GM12878 (cell line): ENCODE results near the gene TCP11L2. TPM values are rescaled to one million over a fixed set of nuclear protein-coding genes. Genes with fewer than 3 reads are reported as not detected.

Experiments
- ATAC-seq: fragments of 200-7000 bp; cut with Tn5 transposase; 3 replicates; pipeline ENCODE4 v1.9.1; 2020; ENCODE audit warnings: mild to moderate bottlenecking, moderate library complexity
- BruUV-seq: library from RNA; stranded (reverse); fragments of 400-500 nt; replicated peaks from 2 replicates; lab custom pipeline; 2021; lab: Mats Ljungman, UMichigan
- CTCF ChIA-PET: fragments of 300-600 bp; sonication (Branson Sonifier 250); formaldehyde crosslinking; extraction: SDS; loops from one replicate; lab custom pipeline; 2021; ENCODE audit warnings: inconsistent platforms; lab: Yijun Ruan, JAX
- POLR2A ChIA-PET: fragments of 350-600 bp; formaldehyde crosslinking; extraction: SDS; loops from one replicate; lab custom pipeline; 2021; ENCODE audit warnings: inconsistent platforms; lab: Charles Lee
- RAD21 ChIA-PET: fragments of 300-600 bp; sonication (Branson Sonifier 250); formaldehyde crosslinking; loops from one replicate; lab custom pipeline; 2023; ENCODE audit warnings: antibody characterized with exemption; ENCODE audit not compliant: unreplicated experiment; lab: Charles Lee
- SMC1A ChIA-PET: fragments of 300-600 bp; sonication (Branson Sonifier 250); formaldehyde crosslinking; loops from one replicate; lab custom pipeline; 2023; ENCODE audit not compliant: unreplicated experiment, uncharacterized antibody; lab: Charles Lee
- DNase-seq: peaks from one replicate; pipeline ENCODE4 v3.0.0-alpha.2; 2011; ENCODE audit warnings: low read depth, low spot score
- FAIRE-seq: peaks from 3 replicates; lab custom pipeline; 2011; peaks lifted over from hg19 to GRCh38; lab: Jason Lieb, UNC
- H2AFZ ChIP-seq: 2 replicates; pipeline ENCODE4 v1.6.0; 2011; ENCODE audit warnings: low read depth, low read length, control low read depth; ENCODE audit not compliant: control insufficient read depth
- H3K27ac ChIP-seq: 2 replicates; pipeline ENCODE4 v1.5.1; 2011; ENCODE audit warnings: control low read depth; ENCODE audit not compliant: control insufficient read depth, insufficient read depth
- H3K27me3 ChIP-seq, 2 experiments: replicated peaks in 1 of 2; 2 replicates each; pipeline versions ENCODE4 v1.6.0 to v1.6.1; 2011; ENCODE audit warnings: low read length in 1 of 2; ENCODE audit not compliant: control insufficient read depth in 2 of 2, insufficient read depth in 2 of 2
- H3K36me3 ChIP-seq, 2 experiments: 2 replicates each; pipeline ENCODE4 v1.5.1; 2011; ENCODE audit warnings: low read length in 1 of 2; ENCODE audit not compliant: control insufficient read depth in 2 of 2, insufficient read depth in 2 of 2
- H3K4me1 ChIP-seq: 2 replicates; pipeline ENCODE4 v1.6.1; 2011; ENCODE audit warnings: mild to moderate bottlenecking, low read length, moderate library complexity, mixed read lengths; ENCODE audit not compliant: control insufficient read depth, insufficient read depth
- H3K4me2 ChIP-seq: 2 replicates; pipeline ENCODE4 v1.6.0; 2011; ENCODE audit warnings: control low read depth; ENCODE audit not compliant: control insufficient read depth, insufficient read depth
- H3K4me3 ChIP-seq: fragments of 200-600 bp; sonication (generic); 2 replicates; pipeline ENCODE4 v1.5.1; 2016
- H3K79me2 ChIP-seq: 2 replicates; pipeline ENCODE4 v1.6.0; 2011; ENCODE audit warnings: low read length; ENCODE audit not compliant: control insufficient read depth, insufficient read depth
- H3K9ac ChIP-seq: 2 replicates; pipeline ENCODE4 v1.8.0; 2011; ENCODE audit warnings: low read length, control low read depth, mixed read lengths; ENCODE audit not compliant: control insufficient read depth, insufficient read depth
- H3K9me3 ChIP-seq: replicated peaks from 3 replicates; pipeline ENCODE4 v1.5.1; 2011; ENCODE audit warnings: mild to moderate bottlenecking, low read length; ENCODE audit not compliant: control insufficient read depth, insufficient read depth
- H4K20me1 ChIP-seq: 2 replicates; pipeline ENCODE4 v1.6.0; 2011; ENCODE audit not compliant: control insufficient read depth, insufficient read depth
- EZH2 ChIP-seq: IDR thresholded peaks from 2 replicates; pipeline ENCODE4 v1.6.1; 2012; ENCODE audit warnings: low read depth, mild to moderate bottlenecking, control low read depth, inconsistent platforms, low read length, borderline replicate concordance; ENCODE audit not compliant: control insufficient read depth
- GABPA ChIP-seq: IDR thresholded peaks from 2 replicates; pipeline ENCODE4 v1.6.1; 2014; ENCODE audit warnings: antibody characterized with exemption, low read depth, mild to moderate bottlenecking, inconsistent platforms
- NFXL1 ChIP-seq: fragments of 450-650 bp; IDR thresholded peaks from 2 replicates; pipeline ENCODE4 v1.6.1; 2017; ENCODE audit warnings: antibody characterized with exemption, mild to moderate bottlenecking, borderline replicate concordance
- TAF1 ChIP-seq: IDR thresholded peaks from 2 replicates; pipeline ENCODE4 v1.6.1; 2011; ENCODE audit warnings: mild to moderate bottlenecking, low read depth, low read length, borderline replicate concordance
- ZNF384 ChIP-seq: IDR thresholded peaks from 2 replicates; pipeline ENCODE4 v1.6.1; 2012; ENCODE audit warnings: low read depth, mild to moderate bottlenecking, low read length, improper control_type of control experiment, borderline replicate concordance
- WGBS: methylation state at CpG from one replicate; pipeline ENCODE4 v1.1.6; 2016; ENCODE audit warnings: low lambda C conversion rate; ENCODE audit not compliant: insufficient replicate concordance, insufficient coverage; ENCODE audit errors: missing lambda C conversion rate; 5-methylcytosine and 5-hydroxymethylcytosine counted together
- in situ Hi-C: fragments of 300-500 bp; cut with MboI; formaldehyde crosslinking; loops from 9 replicates; pipeline ENCODE4 v1.14.3; 2018; ENCODE audit warnings: mixed read lengths
- intact Hi-C: fragments of 100-400 bp; cut with micrococcal nuclease; formaldehyde crosslinking; loops from one replicate; pipeline ENCODE4 v1.14.2; 2022; ENCODE audit not compliant: unreplicated experiment
- polyA plus RNA-seq, 11 experiments: library from polyadenylated mRNA; depleted of rRNA in 4 of 11; unstranded in 6 of 11; stranded (reverse) in 5 of 11; fragments of >200 nt; fragmentation: Nextera tagmentation in 4 of 11; fragmentation: Illumina TruSeq in 1 of 11; extraction: Ambion mirVana in 4 of 11; extraction: Trizol in 1 of 11; gene quantifications; 1 replicate in 1 of 11; 2 replicates in 10 of 11; pipeline versions ENCODE4 v1.2.1 to v1.2.3, GENCODE V29; 2011 to 2016; ENCODE audit warnings: inconsistent platforms in 2 of 11, missing spikeins in 2 of 11, low read depth in 1 of 11
- total RNA-seq, 4 experiments: library from RNA; depleted of rRNA in 3 of 4; stranded (reverse); fragments of >200 nt in 3 of 4; fragmentation: Illumina TruSeq in 1 of 4; extraction: Trizol in 1 of 4; gene quantifications; 2 replicates each; pipeline versions ENCODE4 v1.2.1 to v1.2.3, GENCODE V29; 2013 to 2021
- TF ChIP-seq, protein P1 (sequence below): fragments of 450-650 bp; IDR thresholded peaks from 2 replicates; pipeline ENCODE4 v1.6.1; 2017; ENCODE audit warnings: low read depth, mild to moderate bottlenecking, moderate library complexity

Gene TCP11L2
- total and polyA plus RNA-seq, 10 of the 15 experiments (the other 5 are each of a cell fraction or from before 2014, with no cell fraction given) = 0.18 to 5.0 (median 0.90) TPM

DNA sequence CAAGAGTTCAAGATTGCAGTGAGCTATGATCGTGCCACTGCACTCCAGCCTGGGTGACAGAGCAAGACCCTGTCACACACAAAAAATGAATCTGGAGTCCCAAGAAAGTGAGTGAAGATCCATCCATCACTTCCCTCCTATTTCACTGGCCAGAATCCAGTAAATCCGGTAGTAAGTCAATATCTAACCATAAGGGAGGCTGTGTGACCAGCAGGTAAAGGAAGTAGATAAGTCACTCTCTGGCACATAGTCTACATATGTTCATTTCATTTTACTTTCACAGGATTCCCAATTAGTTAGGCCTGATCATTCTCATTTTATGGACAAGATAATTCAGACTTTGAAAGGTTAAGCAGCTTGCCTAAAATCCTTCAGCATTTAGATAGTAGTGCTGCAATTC is 11.9 kb upstream of the TCP11L2 start:
- FAIRE-seq (no peak), ATAC-seq (no peak), DNase-seq (no peak)
- ChIA-PET SMC1A (interaction anchor here (1.1 to 1.3 kb wide), 2 partner anchors 14 to 64 kb away, joined by 3 to 4 read pairs; no protein-coding TSS in a partner anchor), CTCF (interaction anchor here (1.1 to 1.7 kb wide), 4 partner anchors 11 to 66 kb away, joined by 3 to 6 read pairs (median 4); no protein-coding TSS in a partner anchor), POLR2A (no interaction called here), RAD21 (no interaction called here)
- intact Hi-C loops (no loop called here), in situ Hi-C loops (no loop called here)
- Histone ChIP-seq H3K9me3 (no peaks in the 10 kb centered on the region), H3K4me3 (no peak overlapping the region), H3K27ac (no peak overlapping the region), H3K27me3 (no peaks in the 10 kb centered on the region), H3K36me3 (no peaks in the 10 kb centered on the region), H2AFZ (no peak overlapping the region), H3K4me1 (no peaks in the 10 kb centered on the region), H4K20me1 (no peaks in the 10 kb centered on the region; the same call in 1 of the 2 replicates), H3K9ac (no peak overlapping the region), H3K79me2 (no peaks in the 10 kb centered on the region), H3K4me2 (no peak overlapping the region)
- TF ChIP-seq ZNF384 = no peak
- TF ChIP-seq NFXL1 = no peak
- TF ChIP-seq TAF1 = no peak
- TF ChIP-seq EZH2 = no peak
- no peak for TF ChIP-seq GABPA
- TF ChIP-seq, protein P1, sequence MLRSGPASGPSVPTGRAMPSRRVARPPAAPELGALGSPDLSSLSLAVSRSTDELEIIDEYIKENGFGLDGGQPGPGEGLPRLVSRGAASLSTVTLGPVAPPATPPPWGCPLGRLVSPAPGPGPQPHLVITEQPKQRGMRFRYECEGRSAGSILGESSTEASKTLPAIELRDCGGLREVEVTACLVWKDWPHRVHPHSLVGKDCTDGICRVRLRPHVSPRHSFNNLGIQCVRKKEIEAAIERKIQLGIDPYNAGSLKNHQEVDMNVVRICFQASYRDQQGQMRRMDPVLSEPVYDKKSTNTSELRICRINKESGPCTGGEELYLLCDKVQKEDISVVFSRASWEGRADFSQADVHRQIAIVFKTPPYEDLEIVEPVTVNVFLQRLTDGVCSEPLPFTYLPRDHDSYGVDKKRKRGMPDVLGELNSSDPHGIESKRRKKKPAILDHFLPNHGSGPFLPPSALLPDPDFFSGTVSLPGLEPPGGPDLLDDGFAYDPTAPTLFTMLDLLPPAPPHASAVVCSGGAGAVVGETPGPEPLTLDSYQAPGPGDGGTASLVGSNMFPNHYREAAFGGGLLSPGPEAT = no peak
- BruUV-seq = no TSS peak
- 52% methylated on average over 2 of the region's 2 CpGs for WGBS
